ENCODE results near the gene SERPINE2. TPM values are rescaled to one million over a fixed set of nuclear protein-coding genes. Genes with fewer than 3 reads are reported as not detected.

Gene SERPINE2
- total and polyA plus RNA-seq, 2 donors: 11.0 to 24.6 TPM

DNA sequence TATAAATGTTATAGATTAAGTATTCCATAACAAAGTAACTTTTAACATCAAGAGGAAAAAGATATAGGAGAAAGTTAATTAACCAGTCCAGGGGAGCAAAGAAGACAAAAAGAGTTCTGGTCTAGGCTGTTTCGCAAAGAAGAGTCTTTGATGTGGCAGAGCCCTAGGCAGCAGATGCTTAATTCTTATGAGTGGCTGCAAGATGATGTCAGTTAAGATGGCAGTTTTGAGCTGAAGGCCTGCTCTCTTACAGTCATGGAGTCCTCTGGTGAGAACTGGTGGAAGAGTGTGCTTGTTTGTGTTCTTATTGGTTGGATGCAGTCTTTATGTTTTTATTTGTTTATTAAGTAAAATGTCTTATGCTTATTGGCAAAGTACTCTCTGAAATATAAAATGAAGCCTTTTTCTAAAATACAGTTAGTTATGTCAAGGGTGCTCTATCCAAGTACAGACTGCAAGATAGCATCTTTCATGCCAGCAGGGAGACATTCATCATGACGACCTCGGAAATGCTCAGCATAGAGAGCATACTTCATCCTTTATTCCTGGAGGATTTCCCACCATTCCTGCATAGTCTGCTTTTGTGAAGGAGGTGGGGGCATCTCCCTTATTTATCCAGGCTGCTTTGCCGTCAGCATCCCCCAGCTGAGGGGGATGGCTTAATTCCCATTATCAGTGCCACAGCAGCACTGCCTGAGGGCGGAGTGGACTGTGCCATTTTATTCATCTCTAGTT lies 38.9 kb upstream of the SERPINE2 start:
- Histone ChIP-seq H3K9me3 (ENCODE audit: control insufficient read depth in 2 of 2, insufficient read depth in 1 of 2, low read length in 1 of 2) (peaks cover 0 to 2% of the 10 kb centered on the region in 2 donors), H3K4me1 (ENCODE audit: control insufficient read depth in 2 of 2, insufficient read depth in 2 of 2, low read length in 2 of 2) (no peaks in the 10 kb centered on the region), H3K4me3 (ENCODE audit: low read length in 2 of 2) (no peak overlapping the region), H3K36me3 (ENCODE audit: control insufficient read depth in 2 of 2, insufficient read depth in 2 of 2, low read length in 1 of 2) (no peaks in the 10 kb centered on the region), H3K27ac (ENCODE audit: low read depth in 1 of 2, low read length in 1 of 2) (no peak overlapping the region), H3K27me3 (ENCODE audit: control insufficient read depth in 2 of 2, insufficient read depth in 1 of 2, low read length in 1 of 2) (no peaks in the 10 kb centered on the region)
- 75% methylated on average over 5 of the region's 5 CpGs for WGBS
- DNase-seq (ENCODE audit: low read depth in 6 of 9, low spot score in 9 of 9): peak in 1 of 9 donors; percentile 21

DNA sequence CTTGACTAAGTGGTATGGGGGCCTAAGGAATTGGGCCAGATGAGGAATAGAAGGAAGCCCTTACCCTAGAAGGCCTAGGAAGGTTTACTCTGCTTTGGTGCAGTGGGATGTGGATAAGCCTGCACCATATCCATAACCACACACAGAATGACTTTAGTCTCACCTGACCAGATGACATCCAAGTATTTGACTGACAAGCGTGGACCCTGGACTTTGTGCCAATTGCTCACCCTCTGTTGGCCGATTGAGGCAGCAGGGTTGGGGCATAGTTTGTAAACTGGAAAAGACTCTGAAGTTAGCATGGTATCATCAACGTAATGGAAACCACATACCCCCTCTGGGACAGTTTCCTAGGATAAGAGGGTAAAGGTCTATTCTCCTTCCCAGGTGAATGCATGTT lies 36.5 kb upstream of the SERPINE2 start:
- Histone ChIP-seq H3K9me3 (ENCODE audit: control insufficient read depth in 2 of 2, insufficient read depth in 1 of 2, low read length in 1 of 2) (peaks cover 0 to 2% of the 10 kb centered on the region in 2 donors), H3K36me3 (ENCODE audit: control insufficient read depth in 2 of 2, insufficient read depth in 2 of 2, low read length in 1 of 2) (no peaks in the 10 kb centered on the region), H3K4me3 (ENCODE audit: low read length in 2 of 2) (no peak overlapping the region), H3K27ac (ENCODE audit: low read depth in 1 of 2, low read length in 1 of 2) (no peak overlapping the region), H3K4me1 (ENCODE audit: control insufficient read depth in 2 of 2, insufficient read depth in 2 of 2, low read length in 2 of 2) (no peaks in the 10 kb centered on the region), H3K27me3 (ENCODE audit: control insufficient read depth in 2 of 2, insufficient read depth in 1 of 2, low read length in 1 of 2) (no peaks in the 10 kb centered on the region)
- 94% methylated on average over 3 of the region's 3 CpGs for WGBS
- DNase-seq (ENCODE audit: low read depth in 6 of 9, low spot score in 9 of 9): no peak

DNA sequence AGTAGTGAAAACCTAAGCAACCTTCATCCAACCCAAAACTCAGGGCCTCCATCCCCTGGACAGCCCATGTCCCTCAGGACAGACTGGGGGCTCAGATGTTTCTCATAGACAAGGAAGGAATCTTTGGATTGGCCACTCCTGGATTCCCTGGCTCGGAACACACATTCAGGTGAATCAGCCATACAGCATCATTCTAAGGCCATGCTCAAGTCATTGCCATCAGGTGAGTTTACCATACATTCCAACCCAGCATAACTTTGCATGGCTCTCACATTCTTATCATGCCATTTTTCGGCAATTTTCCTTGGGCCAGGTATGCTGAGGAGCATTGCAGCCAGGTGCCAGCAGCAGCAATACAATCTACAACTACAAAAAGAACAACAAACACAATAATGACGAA lies 34.6 kb upstream of the SERPINE2 start:
- Histone ChIP-seq H3K27me3 (ENCODE audit: control insufficient read depth in 2 of 2, insufficient read depth in 1 of 2, low read length in 1 of 2) (no peaks in the 10 kb centered on the region), H3K36me3 (ENCODE audit: control insufficient read depth in 2 of 2, insufficient read depth in 2 of 2, low read length in 1 of 2) (no peaks in the 10 kb centered on the region), H3K9me3 (ENCODE audit: control insufficient read depth in 2 of 2, insufficient read depth in 1 of 2, low read length in 1 of 2) (peaks cover 0 to 2% of the 10 kb centered on the region in 2 donors), H3K4me3 (ENCODE audit: low read length in 2 of 2) (no peak overlapping the region), H3K4me1 (ENCODE audit: control insufficient read depth in 2 of 2, insufficient read depth in 2 of 2, low read length in 2 of 2) (no peaks in the 10 kb centered on the region), H3K27ac (ENCODE audit: low read depth in 1 of 2, low read length in 1 of 2) (no peak overlapping the region)
- 63% methylated on average over 3 of the region's 3 CpGs for WGBS
- no peak for DNase-seq (ENCODE audit: low read depth in 6 of 9, low spot score in 9 of 9)

DNA sequence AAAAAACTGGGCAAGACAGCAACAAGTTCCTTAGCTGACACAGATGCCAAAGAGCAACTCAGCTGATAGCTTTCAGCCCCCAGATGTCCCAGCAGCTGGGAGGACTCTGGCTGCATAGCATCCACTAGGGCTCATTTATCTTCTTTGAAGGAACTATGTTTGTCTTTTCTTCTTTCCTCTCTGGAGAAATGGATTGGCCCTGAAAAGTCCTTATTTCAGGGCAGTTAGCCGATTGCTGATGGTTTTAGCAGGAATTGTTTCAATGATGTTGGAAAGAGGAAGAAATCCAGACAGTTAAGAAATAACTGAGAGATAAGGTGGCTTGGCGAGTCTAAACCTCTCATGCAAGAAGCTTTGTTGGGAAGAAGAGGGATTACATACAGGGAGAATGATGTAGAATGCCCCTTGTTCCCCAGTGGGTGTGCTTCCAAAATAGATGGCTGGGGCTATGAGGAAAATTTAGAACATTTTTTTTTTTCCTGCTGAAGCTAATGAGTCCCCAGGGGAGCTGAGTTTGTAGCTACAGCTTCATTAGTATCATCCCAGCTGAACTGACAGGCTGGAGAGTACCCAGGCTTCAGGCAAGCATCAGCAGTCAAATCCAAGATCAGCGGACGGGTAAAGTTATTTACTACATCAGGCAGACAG lies 33.6 kb upstream of the SERPINE2 start:
- no peaks in the 10 kb centered on the region for H3K36me3 ChIP-seq (ENCODE audit: control insufficient read depth in 2 of 2, insufficient read depth in 2 of 2, low read length in 1 of 2)
- H3K4me1 ChIP-seq (ENCODE audit: control insufficient read depth in 2 of 2, insufficient read depth in 2 of 2, low read length in 2 of 2): no peaks in the 10 kb centered on the region
- no peak overlapping the region for H3K4me3 ChIP-seq (ENCODE audit: low read length in 2 of 2)
- H3K9me3 ChIP-seq (ENCODE audit: control insufficient read depth in 2 of 2, insufficient read depth in 1 of 2, low read length in 1 of 2): peaks cover 0 to 2% of the 10 kb centered on the region in 2 donors
- no peaks in the 10 kb centered on the region for H3K27me3 ChIP-seq (ENCODE audit: control insufficient read depth in 2 of 2, insufficient read depth in 1 of 2, low read length in 1 of 2)
- WGBS: 93% methylated on average over 4 of the region's 4 CpGs
- H3K27ac ChIP-seq (ENCODE audit: low read depth in 1 of 2, low read length in 1 of 2): no peak overlapping the region
- no peak for DNase-seq (ENCODE audit: low read depth in 6 of 9, low spot score in 9 of 9)

DNA sequence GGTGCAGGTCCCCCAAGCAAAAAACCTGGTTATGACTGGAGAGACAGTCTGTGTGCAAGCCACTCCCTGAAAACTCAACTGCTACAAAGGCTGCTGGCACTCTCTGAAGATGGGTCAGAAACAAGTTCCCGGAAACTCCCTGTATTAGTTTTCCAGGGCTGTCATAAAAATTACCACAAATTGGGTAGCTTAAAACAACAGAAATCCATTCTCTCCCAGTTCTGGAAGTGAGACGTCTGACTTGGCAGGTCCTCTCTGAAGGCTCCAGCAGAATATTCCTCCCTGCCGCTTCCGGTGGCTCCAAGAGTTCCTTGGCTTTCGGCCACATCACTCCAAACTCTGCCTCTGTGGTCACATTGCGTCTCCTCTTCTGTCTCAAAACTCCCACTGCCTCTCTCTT lies 30.1 kb upstream of the SERPINE2 start:
- no peaks in the 10 kb centered on the region for H3K36me3 ChIP-seq (ENCODE audit: control insufficient read depth in 2 of 2, insufficient read depth in 2 of 2, low read length in 1 of 2)
- H3K9me3 ChIP-seq (ENCODE audit: control insufficient read depth in 2 of 2, insufficient read depth in 1 of 2, low read length in 1 of 2): no peaks in the 10 kb centered on the region
- H3K4me3 ChIP-seq (ENCODE audit: low read length in 2 of 2): no peak overlapping the region
- peak in 1 of 9 donors; percentile 6 for DNase-seq (ENCODE audit: low read depth in 6 of 9, low spot score in 9 of 9)
- no peak overlapping the region for H3K27ac ChIP-seq (ENCODE audit: low read depth in 1 of 2, low read length in 1 of 2)
- WGBS: 95% methylated on average over 6 of the region's 6 CpGs
- H3K27me3 ChIP-seq (ENCODE audit: control insufficient read depth in 2 of 2, insufficient read depth in 1 of 2, low read length in 1 of 2): no peaks in the 10 kb centered on the region
- H3K4me1 ChIP-seq (ENCODE audit: control insufficient read depth in 2 of 2, insufficient read depth in 2 of 2, low read length in 2 of 2): no peaks in the 10 kb centered on the region

DNA sequence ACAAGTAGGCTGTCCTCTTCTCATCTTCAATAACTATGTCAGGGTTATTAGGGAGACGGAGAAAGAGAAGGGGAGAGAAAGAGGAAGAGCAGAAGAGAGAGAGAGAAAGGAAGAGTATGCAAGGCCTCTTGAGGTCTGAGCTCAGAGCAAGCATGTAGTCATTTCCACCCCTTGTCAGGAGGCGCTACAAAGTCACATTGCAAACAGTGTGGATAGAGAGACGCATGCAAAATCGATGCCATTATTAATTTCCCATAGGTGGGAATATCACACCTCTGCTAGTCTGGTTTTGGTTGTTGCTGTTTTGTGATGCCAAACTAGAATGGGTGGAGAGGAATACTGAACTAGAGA lies 24.2 kb upstream of the SERPINE2 start:
- H3K27ac ChIP-seq (ENCODE audit: low read depth in 1 of 2, low read length in 1 of 2): no peak overlapping the region
- 95% methylated on average over 4 of the region's 4 CpGs for WGBS
- H3K27me3 ChIP-seq (ENCODE audit: control insufficient read depth in 2 of 2, insufficient read depth in 1 of 2, low read length in 1 of 2): no peaks in the 10 kb centered on the region
- no peaks in the 10 kb centered on the region for H3K4me1 ChIP-seq (ENCODE audit: control insufficient read depth in 2 of 2, insufficient read depth in 2 of 2, low read length in 2 of 2)
- no peak for DNase-seq (ENCODE audit: low read depth in 6 of 9, low spot score in 9 of 9)
- no peak overlapping the region for H3K4me3 ChIP-seq (ENCODE audit: low read length in 2 of 2)
- no peaks in the 10 kb centered on the region for H3K36me3 ChIP-seq (ENCODE audit: control insufficient read depth in 2 of 2, insufficient read depth in 2 of 2, low read length in 1 of 2)
- H3K9me3 ChIP-seq (ENCODE audit: control insufficient read depth in 2 of 2, insufficient read depth in 1 of 2, low read length in 1 of 2): no peaks in the 10 kb centered on the region

DNA sequence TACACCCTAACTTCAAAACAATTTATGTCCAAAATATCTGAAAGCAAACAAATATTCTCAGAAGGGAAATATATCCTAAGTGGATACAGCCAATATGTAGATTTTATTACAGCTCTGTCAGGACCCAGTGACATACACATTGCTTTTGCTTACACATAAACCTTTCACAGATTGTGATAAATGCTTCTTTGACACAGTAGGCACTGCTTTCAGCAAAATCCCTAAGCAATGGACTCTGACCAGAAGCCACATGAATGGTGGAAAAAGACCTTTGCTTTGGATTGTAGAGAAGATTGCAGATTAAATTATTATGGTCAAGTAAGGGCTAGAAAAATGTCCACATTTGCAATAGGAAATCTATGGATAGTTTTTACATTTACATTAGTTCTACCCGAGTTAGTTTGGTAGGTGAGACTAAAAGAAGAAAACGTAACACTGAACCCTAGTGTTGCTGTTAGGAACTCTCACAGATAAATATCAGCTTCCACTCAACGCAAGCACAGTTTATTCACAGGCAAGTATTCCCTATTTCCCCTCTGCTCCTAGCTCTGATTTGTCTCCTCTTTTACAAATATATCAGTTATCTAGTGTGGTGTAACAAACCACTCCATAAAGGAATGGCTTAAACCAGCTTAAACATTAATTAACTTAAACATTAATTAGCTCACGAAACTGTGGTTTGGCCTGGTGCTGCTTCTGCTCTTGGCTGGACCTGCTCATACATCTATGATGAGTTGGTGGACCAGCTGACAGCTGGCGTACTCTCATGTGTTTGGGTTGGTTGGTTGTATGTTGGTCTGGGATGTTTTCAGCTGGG lies 23.6 kb upstream of the SERPINE2 start:
- no peak for DNase-seq (ENCODE audit: low read depth in 6 of 9, low spot score in 9 of 9)
- WGBS: 73% methylated on average over 5 of the region's 5 CpGs
- no peak overlapping the region for H3K27ac ChIP-seq (ENCODE audit: low read depth in 1 of 2, low read length in 1 of 2)
- H3K27me3 ChIP-seq (ENCODE audit: control insufficient read depth in 2 of 2, insufficient read depth in 1 of 2, low read length in 1 of 2): no peaks in the 10 kb centered on the region
- no peak overlapping the region for H3K4me3 ChIP-seq (ENCODE audit: low read length in 2 of 2)
- no peaks in the 10 kb centered on the region for H3K4me1 ChIP-seq (ENCODE audit: control insufficient read depth in 2 of 2, insufficient read depth in 2 of 2, low read length in 2 of 2)
- H3K9me3 ChIP-seq (ENCODE audit: control insufficient read depth in 2 of 2, insufficient read depth in 1 of 2, low read length in 1 of 2): no peaks in the 10 kb centered on the region
- no peaks in the 10 kb centered on the region for H3K36me3 ChIP-seq (ENCODE audit: control insufficient read depth in 2 of 2, insufficient read depth in 2 of 2, low read length in 1 of 2)

DNA sequence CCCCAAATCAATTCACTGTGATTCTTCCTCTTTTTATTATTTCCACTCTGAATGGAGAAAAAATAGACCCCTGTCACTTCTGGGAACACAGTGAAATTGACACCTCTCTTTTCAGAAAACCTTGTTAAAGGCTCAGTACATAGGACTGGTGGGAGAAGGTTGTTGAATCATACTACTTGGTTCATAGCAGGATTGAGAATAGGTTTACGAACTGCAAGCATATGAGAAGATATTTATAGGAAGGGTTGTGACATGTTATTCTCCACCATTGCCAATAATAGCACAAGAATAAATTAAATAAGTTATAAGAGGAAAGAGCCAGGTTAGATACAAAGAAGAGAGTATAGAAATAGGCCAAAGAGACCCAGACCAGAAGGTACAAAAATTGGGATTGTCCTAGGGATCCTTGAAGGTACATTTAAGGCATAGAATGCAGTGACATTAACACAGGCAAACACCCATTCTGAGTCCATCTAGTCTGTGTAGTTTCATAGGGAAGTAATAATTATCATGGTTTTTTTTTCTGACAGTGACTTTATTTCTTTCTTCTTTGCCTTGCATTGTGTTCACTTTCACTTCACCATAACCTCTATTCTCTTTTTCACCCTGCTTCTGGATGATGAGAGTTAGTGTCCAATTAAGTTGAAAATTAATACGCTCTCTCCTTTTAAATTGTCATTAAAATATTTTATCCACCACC lies 21.8 kb upstream of the SERPINE2 start:
- H3K27ac ChIP-seq (ENCODE audit: low read depth in 1 of 2, low read length in 1 of 2): no peak overlapping the region
- H3K9me3 ChIP-seq (ENCODE audit: control insufficient read depth in 2 of 2, insufficient read depth in 1 of 2, low read length in 1 of 2): no peaks in the 10 kb centered on the region
- whole genome bisulfite sequencing: 95% methylated on average over 2 of the region's 2 CpGs
- H3K27me3 ChIP-seq (ENCODE audit: control insufficient read depth in 2 of 2, insufficient read depth in 1 of 2, low read length in 1 of 2): no peaks in the 10 kb centered on the region
- no peak overlapping the region for H3K4me3 ChIP-seq (ENCODE audit: low read length in 2 of 2)
- no peak for DNase-seq (ENCODE audit: low read depth in 6 of 9, low spot score in 9 of 9)
- H3K4me1 ChIP-seq (ENCODE audit: control insufficient read depth in 2 of 2, insufficient read depth in 2 of 2, low read length in 2 of 2): no peaks in the 10 kb centered on the region
- no peaks in the 10 kb centered on the region for H3K36me3 ChIP-seq (ENCODE audit: control insufficient read depth in 2 of 2, insufficient read depth in 2 of 2, low read length in 1 of 2)
